22Rv1 (cell line): ENCODE measurements around the gene FRY.

Experiments used
- H3K27ac ChIP-seq: fragments of 450-650 bp; 2 replicates; pipeline ENCODE4 v1.5.1; 2017
- ZFX ChIP-seq: fragments of 450-650 bp; IDR thresholded peaks from 2 replicates; pipeline ENCODE4 v1.6.1; 2017; ENCODE audit warnings: antibody characterized with exemption, borderline replicate concordance
- TF ChIP-seq, protein P1 (sequence below): fragments of 450-650 bp; IDR thresholded peaks from 2 replicates; pipeline ENCODE4 v1.5.1; 2017; ENCODE audit warnings: mild to moderate bottlenecking

Gene FRY

DNA sequence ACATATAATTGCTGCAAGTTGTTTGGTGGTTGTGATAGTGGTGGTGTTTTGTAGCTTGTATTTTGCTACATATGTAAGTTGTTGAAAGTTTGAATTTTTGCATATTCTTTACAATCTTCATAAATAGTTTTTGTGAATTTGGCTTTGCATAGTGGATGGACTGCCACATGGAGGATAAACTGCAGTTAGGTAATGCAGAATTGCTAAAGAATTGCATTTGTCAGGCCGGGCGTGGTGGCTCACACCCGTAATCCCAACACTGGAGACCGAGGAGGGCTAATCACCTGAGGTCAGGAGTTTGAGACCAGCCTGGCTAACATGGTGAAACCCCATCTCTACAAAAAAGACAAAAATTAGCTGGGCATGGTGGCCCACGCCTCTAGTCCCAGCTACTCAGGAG lies 171.6 kb downstream of the FRY start:
- H3K27ac ChIP-seq = no peak overlapping the region
- TF ChIP-seq ZFX = no peak
- TF ChIP-seq, protein P1, sequence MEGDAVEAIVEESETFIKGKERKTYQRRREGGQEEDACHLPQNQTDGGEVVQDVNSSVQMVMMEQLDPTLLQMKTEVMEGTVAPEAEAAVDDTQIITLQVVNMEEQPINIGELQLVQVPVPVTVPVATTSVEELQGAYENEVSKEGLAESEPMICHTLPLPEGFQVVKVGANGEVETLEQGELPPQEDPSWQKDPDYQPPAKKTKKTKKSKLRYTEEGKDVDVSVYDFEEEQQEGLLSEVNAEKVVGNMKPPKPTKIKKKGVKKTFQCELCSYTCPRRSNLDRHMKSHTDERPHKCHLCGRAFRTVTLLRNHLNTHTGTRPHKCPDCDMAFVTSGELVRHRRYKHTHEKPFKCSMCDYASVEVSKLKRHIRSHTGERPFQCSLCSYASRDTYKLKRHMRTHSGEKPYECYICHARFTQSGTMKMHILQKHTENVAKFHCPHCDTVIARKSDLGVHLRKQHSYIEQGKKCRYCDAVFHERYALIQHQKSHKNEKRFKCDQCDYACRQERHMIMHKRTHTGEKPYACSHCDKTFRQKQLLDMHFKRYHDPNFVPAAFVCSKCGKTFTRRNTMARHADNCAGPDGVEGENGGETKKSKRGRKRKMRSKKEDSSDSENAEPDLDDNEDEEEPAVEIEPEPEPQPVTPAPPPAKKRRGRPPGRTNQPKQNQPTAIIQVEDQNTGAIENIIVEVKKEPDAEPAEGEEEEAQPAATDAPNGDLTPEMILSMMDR = no peak

DNA sequence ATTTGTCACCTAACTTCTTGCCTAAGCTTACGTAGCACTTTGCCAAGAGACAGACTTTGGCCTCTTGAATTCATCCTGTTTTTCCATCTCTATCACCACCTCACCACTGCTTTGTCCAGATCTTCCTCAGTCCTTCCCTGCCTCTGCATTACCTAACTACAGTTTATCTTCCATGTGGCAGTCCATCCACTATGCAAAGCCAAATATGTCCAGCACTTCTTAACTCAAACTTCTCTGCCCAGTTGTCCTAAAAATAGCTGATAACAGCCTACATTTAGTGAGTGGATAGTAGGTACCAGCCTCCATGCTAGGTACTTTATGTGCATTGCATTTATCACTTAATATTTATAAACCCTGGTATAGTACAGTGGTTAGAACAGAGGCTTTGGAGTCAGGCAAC lies 172.2 kb downstream of the FRY start:
- TF ChIP-seq, protein P1 = no peak
- TF ChIP-seq ZFX = no peak
- no peak overlapping the region for H3K27ac ChIP-seq

DNA sequence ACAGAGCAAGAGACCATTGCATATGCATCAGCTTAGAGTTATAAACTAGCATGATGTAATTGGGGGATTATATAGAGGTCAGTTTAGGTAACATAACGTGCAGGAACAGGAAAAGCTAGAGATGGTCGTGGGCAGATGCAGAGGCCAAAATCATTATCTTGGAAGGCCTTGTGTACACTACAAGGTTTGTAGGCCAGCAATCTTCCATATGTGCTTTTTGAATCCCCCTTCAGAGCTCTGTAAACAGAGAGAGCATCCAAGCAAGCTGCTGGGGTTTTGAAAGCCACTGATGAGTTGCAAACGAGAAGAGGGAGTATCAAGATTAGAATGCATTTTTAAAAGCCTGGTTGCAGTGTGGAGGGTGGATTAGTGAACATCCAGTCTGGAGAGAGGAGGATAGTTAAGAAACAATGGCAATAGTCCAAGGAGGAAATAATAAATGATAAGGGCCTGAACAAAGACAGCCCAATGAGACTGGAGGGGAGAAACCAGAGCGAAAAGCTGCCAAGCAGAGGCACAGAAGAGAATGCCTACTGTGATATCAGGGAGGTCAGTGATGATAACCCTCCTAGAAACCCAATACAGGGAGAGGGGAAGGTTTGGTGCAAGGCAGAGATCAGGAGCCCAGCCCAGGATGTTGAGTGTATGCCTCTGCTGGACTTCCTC lies 174.0 kb downstream of the FRY start:
- H3K27ac ChIP-seq = no peak overlapping the region
- TF ChIP-seq, protein P1 = no peak
- TF ChIP-seq ZFX = no peak

DNA sequence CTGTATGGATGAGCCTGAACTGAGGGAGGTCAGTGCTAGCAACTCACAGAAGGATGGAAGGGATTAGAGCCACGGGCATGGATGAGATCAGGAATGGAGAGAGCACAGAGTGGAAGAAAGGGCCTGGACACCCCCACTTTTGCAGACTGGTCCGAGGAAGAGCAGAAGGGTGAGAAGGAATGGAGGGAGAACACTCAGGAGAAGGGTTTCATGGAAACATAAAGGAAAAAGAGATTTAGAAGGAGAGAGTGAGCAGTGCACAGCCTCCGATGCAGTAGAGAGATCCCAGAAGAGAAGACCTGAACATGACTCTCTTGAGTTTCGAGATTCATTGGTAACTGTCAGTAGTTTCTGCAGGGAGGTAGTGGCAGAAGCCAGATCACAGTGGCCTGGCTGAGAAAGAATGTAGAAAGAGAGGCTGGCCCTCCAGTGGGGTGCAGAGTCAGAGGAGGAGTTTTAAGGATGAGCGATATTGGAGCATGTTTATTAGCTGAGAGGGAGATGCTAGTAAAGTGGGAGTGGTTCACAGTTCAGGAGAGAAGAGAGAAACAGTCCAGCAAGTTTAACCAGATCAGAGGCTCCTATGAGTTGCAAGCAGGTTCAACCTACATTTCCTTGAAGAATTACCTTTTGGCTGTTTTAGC lies 174.6 kb downstream of the FRY start:
- TF ChIP-seq ZFX = no peak
- TF ChIP-seq, protein P1 = no peak
- H3K27ac ChIP-seq = no peak overlapping the region

DNA sequence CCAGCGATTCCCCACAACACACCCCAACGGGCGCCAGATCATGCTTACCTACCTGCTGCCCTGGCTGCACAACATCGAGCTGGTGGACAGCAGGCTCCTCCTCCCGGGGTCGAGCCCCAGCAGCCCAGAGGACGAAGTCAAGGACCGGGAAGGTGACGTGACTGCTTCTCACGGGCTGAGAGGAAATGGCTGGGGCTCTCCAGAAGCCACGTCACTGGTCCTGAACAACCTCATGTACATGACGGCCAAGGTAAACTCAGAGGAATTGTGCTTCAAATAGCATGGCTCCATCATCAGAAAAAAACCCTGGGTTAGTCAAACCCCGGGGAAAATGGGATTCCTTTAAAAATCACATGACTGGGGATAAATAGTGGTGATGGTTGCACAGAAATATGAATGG lies 177.3 kb downstream of the FRY start:
- no peak overlapping the region for H3K27ac ChIP-seq
- TF ChIP-seq, protein P1 = no peak
- TF ChIP-seq ZFX = no peak

DNA sequence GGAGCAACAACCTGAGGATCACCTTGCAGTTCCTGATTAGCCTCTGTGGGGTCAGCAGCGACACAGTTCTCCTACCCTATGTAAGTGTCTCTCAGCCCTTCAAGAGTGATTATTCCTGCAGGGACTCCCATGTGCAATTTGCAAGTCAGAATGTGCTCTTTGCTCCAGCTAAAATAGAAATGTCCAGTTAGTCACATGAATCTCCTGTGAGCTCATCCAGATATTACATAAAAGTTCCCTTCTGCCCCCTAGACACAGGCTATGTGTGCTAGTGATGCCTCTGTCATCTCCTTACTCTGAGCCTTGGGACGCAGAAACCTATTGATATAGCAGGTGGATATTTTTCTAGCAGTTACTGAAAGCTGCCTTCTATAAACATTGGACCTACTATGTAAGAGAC lies 178.1 kb downstream of the FRY start:
- H3K27ac ChIP-seq = no peak overlapping the region
- TF ChIP-seq, protein P1 = no peak

DNA sequence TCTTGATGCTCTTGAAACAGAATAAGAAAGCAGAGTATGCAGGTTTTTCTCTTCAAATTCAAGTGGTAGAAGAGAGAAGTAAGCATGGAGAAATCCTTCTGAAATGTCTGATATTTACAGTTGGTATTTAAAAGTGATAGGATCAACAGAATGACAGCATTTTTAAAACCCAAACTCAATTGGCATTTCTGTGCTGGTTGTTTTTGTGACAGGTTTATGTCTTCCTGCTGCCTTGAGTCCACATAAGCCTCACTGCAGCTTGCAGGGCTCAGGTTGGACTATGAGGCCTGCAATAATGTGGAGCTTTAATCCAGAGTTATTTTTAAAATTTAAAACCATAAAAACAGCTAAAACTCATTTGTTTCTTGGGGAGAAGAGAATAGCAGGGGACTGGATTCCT lies 178.5 kb downstream of the FRY start:
- no peak overlapping the region for H3K27ac ChIP-seq
- TF ChIP-seq, protein P1 = no peak
- TF ChIP-seq ZFX = no peak
